K562 (cell line): Measurements from ENCODE around the gene ICA1. TPM values are rescaled to one million over a fixed set of nuclear protein-coding genes. Genes with fewer than 3 reads are reported as not detected.

ENCODE experiments used
- ATAC-seq: fragments of 200-7000 bp; cut with Tn5 transposase; 3 replicates; pipeline ENCODE4 v1.9.1; 2020; ENCODE audit warnings: moderate library complexity
- BruUV-seq: library from RNA; stranded (reverse); fragments of 400-500 nt; replicated peaks from 2 replicates; lab custom pipeline; 2021; lab: Mats Ljungman, UMichigan
- CTCF ChIA-PET: fragments of 300-600 bp; formaldehyde crosslinking; extraction: SDS; loops from one replicate; lab custom pipeline; 2021; ENCODE audit warnings: low intra/inter-chr PET ratio; lab: Yijun Ruan, JAX
- POLR2A ChIA-PET: fragments of 300-600, 350-650 bp; sonication (Branson Sonifier 250); formaldehyde crosslinking; extraction: SDS; loops from one replicate; lab custom pipeline; 2021; ENCODE audit warnings: antibody characterized with exemption, inconsistent platforms; lab: Yijun Ruan, JAX
- DNase-seq, 4 experiments: peaks; one replicate each; pipeline versions ENCODE4 v3.0.0 to v3.0.0-alpha.2; 2011 to 2018; ENCODE audit warnings: low spot score in 3 of 4, mixed read lengths in 3 of 4; ENCODE audit errors: extremely low read depth in 1 of 4
- FAIRE-seq: peaks from 2 replicates; lab custom pipeline; 2011; peaks lifted over from hg19 to GRCh38; lab: Jason Lieb, UNC
- H2AFZ ChIP-seq: 2 replicates; pipeline ENCODE4 v1.6.0; 2011; ENCODE audit warnings: low read depth, low read length, control low read depth, inconsistent platforms
- H3K27ac ChIP-seq: fragments of 200-600 bp; 3 replicates; pipeline ENCODE4 v1.8.0; 2011; ENCODE audit warnings: low read depth, mild to moderate bottlenecking, control low read depth, inconsistent platforms, low read length, moderate library complexity, mixed read lengths; ENCODE audit errors: extremely low read depth
- H3K27me3 ChIP-seq, 2 experiments: fragments of 300-600 bp in 1 of 2; 2 replicates in 1 of 2; 3 replicates in 1 of 2; pipeline versions ENCODE4 v1.6.0 to v1.8.0; 2011; ENCODE audit warnings: inconsistent platforms in 2 of 2, low read length in 2 of 2, mild to moderate bottlenecking in 1 of 2, mixed read lengths in 1 of 2, moderate library complexity in 1 of 2; ENCODE audit not compliant: control insufficient read depth in 2 of 2, insufficient read depth in 2 of 2
- H3K36me3 ChIP-seq: fragments of 300-600 bp; 3 replicates; pipeline ENCODE4 v1.8.0; 2011; ENCODE audit warnings: mild to moderate bottlenecking, low read length, inconsistent platforms; ENCODE audit not compliant: control insufficient read depth, insufficient read depth
- H3K4me1 ChIP-seq, 2 experiments: fragments of 200-600 bp in 1 of 2; replicated peaks in 1 of 2; 2 replicates in 1 of 2; 3 replicates in 1 of 2; pipeline versions ENCODE4 v1.5.1 to v1.8.0; 2011; ENCODE audit warnings: inconsistent platforms in 2 of 2, low read length in 2 of 2, mild to moderate bottlenecking in 1 of 2, mixed read lengths in 1 of 2, moderate library complexity in 1 of 2; ENCODE audit not compliant: control insufficient read depth in 2 of 2, insufficient read depth in 2 of 2
- H3K4me2 ChIP-seq: 2 replicates; pipeline ENCODE4 v1.6.1; 2011; ENCODE audit warnings: low read length, control low read depth, inconsistent platforms, mixed read lengths; ENCODE audit not compliant: insufficient read depth
- H3K4me3 ChIP-seq: fragments of 200-600 bp; sonication (generic), shearing (Covaris generic); 2 replicates; pipeline ENCODE4 v1.5.1; 2016; ENCODE audit warnings: control low read depth, inconsistent platforms
- H3K79me2 ChIP-seq: fragments of 200-600 bp; 3 replicates; pipeline ENCODE4 v1.8.0; 2011; ENCODE audit warnings: low read length, inconsistent platforms; ENCODE audit not compliant: control insufficient read depth, insufficient read depth
- H3K9ac ChIP-seq, 2 experiments: 2 replicates each; pipeline versions ENCODE4 v1.6.0 to v1.6.1; 2011; ENCODE audit warnings: low read depth in 2 of 2, low read length in 2 of 2, control low read depth in 1 of 2, inconsistent platforms in 1 of 2, mild to moderate bottlenecking in 1 of 2, mixed read lengths in 1 of 2; ENCODE audit not compliant: insufficient read depth in 1 of 2
- H3K9me1 ChIP-seq: one replicate; pipeline ENCODE4 v1.6.0; 2011; ENCODE audit warnings: inconsistent platforms, mild to moderate bottlenecking, low read length, moderate library complexity; ENCODE audit not compliant: control insufficient read depth, insufficient read depth
- H3K9me3 ChIP-seq: replicated peaks from 2 replicates; pipeline ENCODE4 v1.5.1; 2011; ENCODE audit warnings: low read depth, low read length, inconsistent platforms; ENCODE audit not compliant: control insufficient read depth, insufficient read depth
- H4K20me1 ChIP-seq: replicated peaks from 2 replicates; pipeline ENCODE4 v1.6.1; 2011; ENCODE audit warnings: low read length, inconsistent platforms, mixed read lengths; ENCODE audit not compliant: control insufficient read depth, insufficient read depth
- CEBPB ChIP-seq: fragments of 450-650 bp; IDR thresholded peaks from 2 replicates; pipeline ENCODE4 v1.6.1; 2016; ENCODE audit warnings: missing genetic modification characterization, missing compliant biosample characterization
- E2F6 ChIP-seq, 2 experiments: IDR thresholded peaks; 2 replicates each; pipeline ENCODE4 v1.6.1; 2011; ENCODE audit warnings: borderline replicate concordance in 1 of 2, control low read depth in 1 of 2, low read depth in 1 of 2, low read length in 1 of 2, mild to moderate bottlenecking in 1 of 2, mixed read lengths in 1 of 2, moderate library complexity in 1 of 2; ENCODE audit not compliant: insufficient read depth in 1 of 2, insufficient read length in 1 of 2, poor library complexity in 1 of 2, severe bottlenecking in 1 of 2; ENCODE audit errors: extremely low read depth in 1 of 2
- PHF20 ChIP-seq: fragments of 450-650 bp; IDR thresholded peaks from 2 replicates; pipeline ENCODE4 v1.6.1; 2018; ENCODE audit not compliant: partially characterized antibody
- POLR2AphosphoS2 ChIP-seq: IDR thresholded peaks from 2 replicates; pipeline ENCODE4 v1.6.1; 2012; ENCODE audit warnings: low read length, improper control_type of control experiment
- PYGO2 ChIP-seq: fragments of 450-650 bp; IDR thresholded peaks from 2 replicates; pipeline ENCODE4 v1.6.1; 2016; ENCODE audit warnings: mild to moderate bottlenecking, missing genetic modification characterization, moderate library complexity, missing compliant biosample characterization
- REST ChIP-seq, 2 experiments: fragments of 450-650 bp; formaldehyde crosslinking in 1 of 2; IDR thresholded peaks; 2 replicates each; pipeline versions ENCODE4 v1.4.0 to v1.6.1; 2014 to 2020; ENCODE audit warnings: mild to moderate bottlenecking in 2 of 2, borderline replicate concordance in 1 of 2, low read depth in 1 of 2
- RNF2 ChIP-seq: sonication (generic); IDR thresholded peaks from 2 replicates; pipeline ENCODE4 v1.6.1; 2016
- TOE1 ChIP-seq, 2 experiments: fragments of 450-650 bp in 1 of 2; sonication (generic) in 1 of 2; formaldehyde crosslinking in 1 of 2; IDR thresholded peaks; 2 replicates each; pipeline versions ENCODE4 v1.7.1 to v1.8.0; 2016 to 2022; ENCODE audit warnings: borderline replicate concordance in 2 of 2, mild to moderate bottlenecking in 2 of 2, antibody characterized with exemption in 1 of 2, inconsistent platforms in 1 of 2, low read depth in 1 of 2, missing genetic modification reagents in 1 of 2, moderate library complexity in 1 of 2
- ZNF583 ChIP-seq: fragments of 250-450 bp; sonication (Bioruptor Pico); IDR thresholded peaks from 2 replicates; pipeline ENCODE4 v1.4.0; 2020
- whole genome bisulfite sequencing: fragments of 100-300 bp; shearing (Covaris generic); methylation state at CpG from one replicate; pipeline ENCODE4 v1.1.6; 2016; ENCODE audit warnings: low coverage, mixed read lengths; ENCODE audit not compliant: insufficient coverage; ENCODE audit errors: missing lambda C conversion rate; 5-methylcytosine and 5-hydroxymethylcytosine counted together
- in situ Hi-C: fragments of 300-500 bp; cut with MboI; formaldehyde crosslinking; loops from 4 replicates; pipeline ENCODE4 v1.15.0; 2018; ENCODE audit warnings: inconsistent platforms, mixed read lengths
- intact Hi-C: fragments of 100-400 bp; cut with micrococcal nuclease; formaldehyde crosslinking; loops from 2 replicates; pipeline ENCODE4 v1.14.2; 2022
- polyA plus RNA-seq, 8 experiments: library from polyadenylated mRNA; depleted of rRNA in 4 of 8; stranded (reverse) in 5 of 8; unstranded in 3 of 8; fragments of >200 nt; fragmentation: Nextera tagmentation in 2 of 8; fragmentation: Illumina TruSeq in 1 of 8; extraction: Ambion mirVana in 2 of 8; extraction: Trizol in 1 of 8; gene quantifications; 2 replicates each; pipeline versions ENCODE4 v1.2.1 to v1.2.3, GENCODE V29; 2011 to 2014; ENCODE audit warnings: inconsistent platforms in 1 of 8, missing spikeins in 1 of 8
- total RNA-seq, 7 experiments: library from RNA; depleted of rRNA in 6 of 7; stranded (reverse); fragments of >200 nt in 6 of 7; fragmentation: Illumina TruSeq in 2 of 7; extraction: Trizol in 2 of 7; gene quantifications; 2 replicates each; pipeline versions ENCODE4 v1.2.1 to v1.2.3, GENCODE V29; 2011 to 2021; ENCODE audit warnings: low replicate concordance in 1 of 7

ICA1 gene
- total and polyA plus RNA-seq, 9 of the 15 experiments (the other 6 are each of a cell fraction or from before 2014, with no cell fraction given): 7.1 to 22.3 (median 16.4) TPM

- H3K4me3 ChIP-seq: peak overlapping the region; percentile 44
- H3K27me3 ChIP-seq: no peaks in the 10 kb centered on the region
- peaks cover 4 to 17% of the 10 kb centered on the region in 2 experiments; a peak in 4 of 5 replicates for H3K4me1 ChIP-seq
- H4K20me1 ChIP-seq: no peaks in the 10 kb centered on the region
- no peaks in the 10 kb centered on the region; the same call in 2 of the 3 replicates for H3K36me3 ChIP-seq
- peak overlapping the region; percentile 73 to 86 for H3K9ac ChIP-seq
- peak overlapping the region; percentile 90 for H3K27ac ChIP-seq
- H3K79me2 ChIP-seq: peaks cover 25% of the 10 kb centered on the region
- H3K9me1 ChIP-seq: no peaks in the 10 kb centered on the region
- ChIA-PET POLR2A (interaction anchor here (0.9 to 1.9 kb wide), 3 partner anchors 11 to 43 kb away, joined by 3 to 5 read pairs (median 5); no protein-coding TSS in a partner anchor), CTCF (no interaction called here)
- ATAC-seq (peak; percentile 93), DNase-seq (peak; percentile 17 to 62 (median 32)), FAIRE-seq (peak; percentile 42)
- peak overlapping the region; percentile 100 for H2AFZ ChIP-seq
- in situ Hi-C loops (no loop called here), intact Hi-C loops (no loop called here)
- 4% methylated on average over 7 of the region's 16 CpGs for WGBS
- H3K4me2 ChIP-seq: peak overlapping the region; percentile 93
- BruUV-seq: TSS peak; percentile 62
- no peaks in the 10 kb centered on the region for H3K9me3 ChIP-seq
- TF ChIP-seq ZNF583 (CRISPR knock-in tag) (no peak), POLR2AphosphoS2 (no peak), TOE1 (IDR thresholded peaks at IDR 0.05; ENCODE audit: borderline replicate concordance) (peak; percentile 82; the same call in 1 of the 2 replicates), TOE1 (CRISPR knock-in tag; IDR thresholded peaks at IDR 0.05; ENCODE audit: borderline replicate concordance, low read depth) (no peak), PHF20 (no peak), REST (IDR thresholded peaks at IDR 0.05; ENCODE audit: borderline replicate concordance) (0 out of 2 replicates have a peak, but pooled peaks have one; percentile 6), REST (CRISPR knock-in tag; IDR thresholded peaks at IDR 0.05; ENCODE audit: low read depth) (no peak), RNF2 (no peak), PYGO2 (tag) (no peak), CEBPB (tag) (peak; percentile 78), E2F6 (IDR thresholded peaks at IDR 0.05; ENCODE audit: borderline replicate concordance in 1 of 2, extremely low read depth in 1 of 2, insufficient read depth in 1 of 2, insufficient read length in 1 of 2, low read depth in 1 of 2, low read length in 1 of 2, poor library complexity in 1 of 2, severe bottlenecking in 1 of 2) (peak in 1 of 2 experiments; percentile 48)
Measured at GRCh38 chr7:8303904-8304528, 42.0 kb upstream of the ICA1 start.
